GM18868 (cell line): ENCODE data around the gene CCDC187.
"Not testable (repeated sequence)": the region's sequence is repeated elsewhere in the genome, so short reads cannot be mapped to it uniquely, and the experiment has no call there.

ENCODE experiments used
- ATAC-seq: cut with Tn5 transposase; IDR thresholded peaks from one replicate; pipeline ENCODE4 v1.9.1; 2021; ENCODE audit warnings: mild to moderate bottlenecking, moderate library complexity; ENCODE audit not compliant: unreplicated experiment

The CCDC187 gene

DNA sequence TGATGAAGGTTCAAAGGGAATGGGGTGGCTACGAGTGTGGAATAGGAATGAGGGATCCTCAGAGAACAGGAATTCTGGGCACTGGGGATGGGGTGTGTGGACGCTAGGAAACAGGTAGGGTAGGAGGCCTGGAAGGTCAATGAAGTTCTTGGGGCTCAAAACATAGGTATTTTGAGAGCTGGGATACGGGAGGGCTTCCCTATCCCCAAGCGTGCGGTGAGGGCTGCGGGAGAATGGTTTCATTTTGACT is 59.0 kb downstream of the CCDC187 start:
- ATAC-seq: no peak

GRCh38 chr9:136244122-136244968 is 59.5 kb downstream of the CCDC187 start:
- ATAC-seq: no peak

DNA sequence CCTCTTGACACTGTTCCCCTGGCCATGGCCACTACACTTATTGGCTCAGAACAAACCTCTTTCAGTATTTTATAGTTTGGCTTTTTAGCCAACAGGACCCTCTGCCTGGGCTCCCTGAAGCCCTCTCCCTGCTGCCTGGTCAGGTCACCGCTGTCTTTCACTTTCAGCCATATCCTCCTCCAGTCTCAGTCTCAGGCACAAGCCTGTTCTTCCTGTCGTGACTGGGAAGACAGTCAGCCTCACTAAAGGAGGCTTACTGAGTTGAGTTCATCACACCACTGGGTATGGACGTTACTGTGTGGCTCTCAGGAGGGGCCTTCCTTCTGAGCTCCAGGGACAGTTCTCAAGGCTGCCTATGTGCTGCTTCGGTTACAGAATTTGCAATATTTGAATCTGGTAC is 60.3 kb downstream of the CCDC187 start:
- no peak for ATAC-seq

DNA sequence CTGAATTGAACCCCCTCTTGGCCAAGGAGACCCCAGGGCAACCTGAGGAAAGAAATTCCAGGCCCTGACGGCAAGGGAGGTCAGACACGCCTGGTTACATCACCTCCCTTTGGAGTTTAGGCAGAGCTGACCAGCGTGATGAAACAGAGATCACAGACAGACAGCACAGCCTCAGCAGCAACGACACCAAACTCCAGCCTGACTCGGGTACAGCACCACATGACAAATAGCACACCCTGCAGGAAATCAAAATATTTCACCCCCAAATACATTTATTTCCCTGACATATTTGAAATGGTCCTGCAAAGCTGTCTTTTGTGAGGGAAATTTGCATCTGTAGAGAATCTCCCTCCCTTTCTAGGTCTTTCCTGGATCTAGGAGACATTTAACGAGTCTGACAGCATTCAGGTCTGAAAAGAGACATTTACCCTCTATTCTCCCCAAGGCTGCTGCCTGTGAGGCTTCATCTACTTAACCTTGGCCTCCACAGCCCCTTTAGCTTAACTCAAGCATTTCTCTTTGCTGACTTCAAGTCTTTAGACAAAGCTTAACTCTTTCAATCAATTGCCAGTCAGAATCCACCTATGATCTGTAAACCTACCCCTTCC is 60.9 kb downstream of the CCDC187 start:
- ATAC-seq: no peak

DNA sequence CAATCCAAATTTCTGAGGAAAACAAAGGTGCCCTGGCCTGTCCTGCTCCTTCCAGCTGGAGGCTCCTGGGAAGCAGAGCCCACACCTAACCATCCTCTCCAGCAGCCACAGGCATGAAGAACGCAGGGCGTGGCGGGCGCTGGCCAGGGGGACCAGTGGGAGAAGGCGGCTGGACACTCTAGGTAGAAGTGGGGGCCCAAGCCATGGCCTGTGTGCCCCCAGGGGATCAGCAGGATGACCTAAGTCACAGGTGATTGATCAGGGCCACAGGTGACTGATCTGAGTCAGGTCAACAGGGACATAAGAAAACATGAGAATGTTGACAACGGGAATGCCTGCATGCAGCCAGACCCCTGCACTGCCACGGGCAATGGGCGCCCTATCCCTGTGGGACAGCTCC is 61.6 kb downstream of the CCDC187 start:
- ATAC-seq: no peak

- no peak for ATAC-seq
Measured at GRCh38 chr9:136241542-136241941, 62.4 kb downstream of the CCDC187 start.

GRCh38 chr9:136240941-136241340 is 63.0 kb downstream of the CCDC187 start:
- ATAC-seq: no peak

DNA sequence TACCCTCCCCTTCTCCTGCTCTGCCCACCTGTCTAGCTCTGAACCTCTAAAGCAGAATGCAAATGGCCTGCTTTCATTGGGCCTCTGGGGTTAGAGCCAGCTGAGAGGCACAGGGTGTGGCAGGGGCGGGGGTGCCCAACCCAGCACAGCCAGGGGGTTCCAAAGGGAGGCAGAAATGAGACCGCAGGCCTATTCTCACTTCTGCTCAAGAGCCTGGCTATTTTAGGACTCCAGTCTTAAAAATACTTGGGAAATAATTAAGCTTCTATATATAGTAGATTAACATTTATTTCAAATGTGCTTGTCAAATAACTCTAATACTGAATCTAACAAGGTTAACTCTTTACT is 63.9 kb downstream of the CCDC187 start:
- ATAC-seq: no peak

DNA sequence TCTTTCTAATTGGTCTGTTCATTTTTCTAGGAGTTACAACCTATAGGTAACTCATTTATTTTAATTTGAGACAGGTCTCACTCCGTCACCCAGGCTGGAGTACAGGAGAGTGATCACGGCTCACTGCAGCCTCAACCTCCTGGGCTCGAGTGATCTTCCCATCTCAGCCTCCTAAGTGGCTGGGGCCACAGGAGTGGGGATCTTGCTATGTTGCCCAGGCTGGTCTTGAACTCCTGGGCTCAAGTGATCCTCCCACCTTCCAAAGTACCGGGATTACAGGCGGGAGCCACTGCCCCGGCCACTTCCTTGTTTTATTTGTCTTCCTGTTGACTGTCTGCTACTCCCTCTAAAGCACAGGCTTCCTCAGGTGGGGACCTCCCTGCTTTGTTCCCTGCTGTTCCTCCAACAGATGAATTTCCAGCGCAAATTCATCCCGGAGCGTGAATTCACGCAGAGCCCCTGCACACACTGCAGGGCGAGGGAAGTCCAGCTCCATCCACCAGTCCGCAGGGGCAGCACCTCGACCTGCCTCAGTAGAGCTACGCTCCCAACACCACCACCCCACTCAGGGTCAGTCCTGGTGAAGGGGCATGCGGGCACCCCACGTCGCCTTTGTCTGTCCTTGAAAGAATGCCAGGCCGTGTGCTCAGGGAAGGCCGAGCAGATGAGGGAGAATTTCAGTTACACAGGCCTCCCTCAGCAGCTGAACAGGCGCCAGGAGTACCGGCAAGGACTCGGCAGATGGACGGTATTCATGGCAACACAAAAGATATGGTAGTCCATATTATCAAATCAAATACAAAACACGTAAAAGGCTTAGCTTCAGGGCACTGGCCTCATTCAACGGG is 64.5 kb downstream of the CCDC187 start:
- no peak for ATAC-seq

DNA sequence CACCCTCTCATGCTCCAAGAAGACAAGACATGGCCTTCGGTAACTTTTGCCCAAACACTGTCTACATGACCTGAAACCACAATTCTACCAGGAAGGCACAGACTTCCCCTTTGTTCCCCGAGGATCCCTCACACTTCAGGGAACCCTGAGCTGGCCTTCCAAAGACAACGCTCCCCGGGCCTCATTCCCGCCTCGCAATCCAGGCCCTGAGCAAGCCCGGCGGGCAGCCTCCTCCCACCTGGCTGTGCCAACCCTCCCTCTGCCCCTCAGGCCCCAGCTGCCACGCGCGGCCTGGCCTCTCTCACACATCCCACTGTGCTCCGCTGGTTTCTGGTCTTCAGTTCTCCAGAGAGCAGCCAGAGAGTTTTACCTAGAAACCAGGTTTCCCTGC is 65.6 kb downstream of the CCDC187 start:
- no peak for ATAC-seq

DNA sequence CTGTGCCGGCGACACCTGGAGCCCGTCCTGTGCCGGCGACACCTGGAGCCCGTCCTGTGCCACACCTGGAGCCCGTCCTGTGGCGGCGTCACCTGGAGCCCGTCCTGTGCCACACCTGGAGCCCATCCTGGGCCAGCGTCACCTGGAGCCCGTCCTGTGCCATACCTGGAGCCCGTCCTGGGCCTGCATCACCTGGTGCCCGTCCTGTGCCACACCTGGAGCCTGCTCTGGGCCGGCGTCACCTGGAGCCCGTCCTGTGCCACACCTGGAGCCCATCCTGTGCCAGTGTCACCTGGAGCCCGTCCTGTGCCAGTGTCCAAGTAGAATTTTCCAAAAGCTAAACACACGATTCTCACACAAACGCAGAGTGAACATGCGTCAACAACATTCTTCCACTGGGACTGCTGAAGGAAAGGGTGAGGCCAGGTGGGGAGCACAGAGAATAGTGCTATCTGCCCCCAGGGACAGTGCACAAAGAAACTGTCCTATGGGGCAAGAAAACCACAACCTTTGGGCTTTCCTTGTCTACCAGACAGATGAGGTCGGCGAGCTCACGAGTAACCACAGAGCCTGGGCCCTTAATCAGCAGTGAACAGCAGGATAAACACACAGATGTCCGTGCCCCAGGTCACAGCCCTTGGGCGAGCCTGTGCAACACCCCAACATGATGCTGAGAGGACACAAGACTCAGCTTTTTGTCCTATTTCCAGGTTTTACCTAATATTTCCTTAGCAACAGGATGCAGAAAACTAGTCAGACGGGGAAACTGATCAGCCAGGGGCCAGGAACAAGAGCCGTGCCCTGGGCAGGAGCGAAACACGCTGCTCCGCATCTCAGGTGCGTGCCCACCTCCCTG is 66.2 kb downstream of the CCDC187 start:
- no peak for ATAC-seq

GRCh38 chr9:136236471-136237410 is 67.2 kb downstream of the CCDC187 start:
- ATAC-seq: not testable (repeated sequence)

GRCh38 chr9:136235709-136236455 is 68.0 kb downstream of the CCDC187 start:
- no peak for ATAC-seq

- ATAC-seq: no peak
Measured at GRCh38 chr9:136235171-136235570, 68.7 kb downstream of the CCDC187 start.

- no peak for ATAC-seq
Measured at GRCh38 chr9:136234597-136234996, 69.3 kb downstream of the CCDC187 start.

DNA sequence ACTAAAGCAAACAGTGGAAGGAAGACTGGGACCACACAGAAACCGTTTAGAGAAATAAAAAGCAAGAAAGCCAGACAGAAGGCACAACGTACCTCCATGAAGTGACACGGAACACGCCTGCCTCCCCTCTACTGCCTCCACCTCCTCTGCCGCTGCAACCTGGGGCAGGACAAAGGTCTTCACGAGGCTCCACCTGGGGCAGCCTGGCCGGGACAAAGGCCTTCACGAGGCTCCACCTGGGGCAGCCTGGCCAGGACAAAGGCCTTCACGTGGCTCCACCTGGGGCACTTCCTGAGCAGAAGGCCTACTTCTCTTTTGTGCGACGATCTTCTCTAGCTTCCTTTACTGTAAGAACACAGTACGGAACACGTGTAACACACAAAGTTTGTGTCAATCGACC is 70.0 kb downstream of the CCDC187 start:
- no peak for ATAC-seq

GRCh38 chr9:136233411-136233810 is 70.5 kb downstream of the CCDC187 start:
- no peak for ATAC-seq

DNA sequence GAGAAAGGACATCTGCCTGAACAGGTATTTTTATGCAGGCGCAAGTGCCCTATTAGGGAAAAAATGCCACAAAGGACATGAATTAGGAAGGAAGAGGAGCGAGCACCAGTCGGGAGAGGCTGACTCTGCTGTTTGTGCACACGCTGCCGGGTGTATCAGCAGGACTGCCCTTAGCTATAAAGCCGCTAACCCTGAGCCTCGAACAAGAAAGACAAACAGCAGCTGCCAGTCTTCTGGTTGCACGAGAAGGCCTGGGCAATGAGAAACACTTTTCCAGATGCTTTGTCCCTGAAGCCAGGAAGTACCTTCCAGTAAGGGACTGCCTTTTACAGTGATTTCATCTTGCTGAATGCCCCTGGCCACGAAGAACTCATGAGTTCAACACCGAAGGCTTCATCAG is 70.9 kb downstream of the CCDC187 start:
- no peak for ATAC-seq
